Sigmoid colon (tissue), 7 donors: ENCODE data around the gene RNF144A. TPM values are rescaled to one million over a fixed set of nuclear protein-coding genes. Genes with fewer than 3 reads are reported as not detected.
"Not testable (repeated sequence)": the region's sequence is repeated elsewhere in the genome, so short reads cannot be mapped to it uniquely, and the experiment has no call there.

Experiments used
- DNase-seq: peaks from one replicate; pipeline ENCODE4 v3.0.0-alpha.2; 2019
- H3K27ac ChIP-seq, 4 donors: fragments of 200-600 bp; sonication (generic); one replicate each; pipeline ENCODE4 v1.5.1; 2016 to 2019; ENCODE audit warnings: mild to moderate bottlenecking in 1 of 4
- H3K27me3 ChIP-seq, 3 donors: fragments of 200-600 bp; sonication (generic); one replicate each; pipeline ENCODE4 v1.5.1; 2019; ENCODE audit warnings: mild to moderate bottlenecking in 1 of 3
- H3K36me3 ChIP-seq, 4 donors: fragments of 200-600 bp; sonication (generic); one replicate each; pipeline ENCODE4 v1.5.1; 2016 to 2019
- H3K4me1 ChIP-seq, 4 donors: fragments of 200-600 bp; sonication (generic); one replicate each; pipeline ENCODE4 v1.5.1; 2017 to 2019
- H3K4me3 ChIP-seq, 4 donors: fragments of 200-600 bp; sonication (generic); one replicate each; pipeline ENCODE4 v1.5.1; 2017 to 2019; ENCODE audit warnings: mild to moderate bottlenecking in 2 of 4, moderate library complexity in 1 of 4
- H3K9me3 ChIP-seq, 4 donors: fragments of 200-600 bp in 3 of 4; sonication (generic) in 3 of 4; one replicate each; pipeline versions ENCODE4 v1.5.1 to v1.6.1; 2013 to 2019
- EP300 ChIP-seq, 4 donors: sonication (generic); formaldehyde crosslinking; IDR thresholded peaks; one replicate each; pipeline ENCODE4 v1.6.1; 2017; ENCODE audit warnings: antibody characterized with exemption in 4 of 4
- POLR2A ChIP-seq, 2 donors: fragments of 450-650 bp; IDR thresholded peaks; one replicate each; pipeline ENCODE4 v1.6.1; 2016; ENCODE audit warnings: antibody characterized with exemption in 2 of 2, mild to moderate bottlenecking in 2 of 2, moderate library complexity in 2 of 2
- POLR2AphosphoS5 ChIP-seq, 4 donors: sonication (generic); formaldehyde crosslinking; IDR thresholded peaks; one replicate each; pipeline ENCODE4 v1.6.1; 2017; ENCODE audit warnings: antibody characterized with exemption in 4 of 4
- WGBS, 2 donors: extraction: QIAGEN DNeasy Blood & Tissue Kit; methylation state at CpG; one replicate each; pipeline ENCODE4 v1.1.7; 2013; 5-methylcytosine and 5-hydroxymethylcytosine counted together
- intact Hi-C: fragments of 100-400 bp; cut with DNase I; formaldehyde crosslinking; loops from one replicate; pipeline ENCODE4 v1.15.1; 2023
- polyA plus RNA-seq, 3 donors: library from polyadenylated mRNA; stranded (reverse); fragments of 200-250 nt; gene quantifications; one replicate each; pipeline ENCODE4 v1.2.3, GENCODE V29; 2013
- total RNA-seq, 4 donors: library from RNA; depleted of rRNA; stranded (reverse); fragments of >200 nt; gene quantifications; one replicate each; pipeline ENCODE4 v1.1.0, GENCODE V29; 2016
- TF ChIP-seq, protein P1 (sequence below), 4 experiments: fragments of 450-650 bp in 3 of 4; fragments of 200-600 bp in 1 of 4; IDR thresholded peaks; one replicate each; pipeline ENCODE4 v1.5.1; 2016 to 2019; ENCODE audit warnings: antibody characterized with exemption in 4 of 4, mild to moderate bottlenecking in 3 of 4, moderate library complexity in 2 of 4
- donor health status: healthy with polysubstance abuse.
- donor health status: Bipolar disorder and iron deficiency.
- donor health status: healthy.

The RNF144A gene
- total and polyA plus RNA-seq, 7 donors = 4.8 to 14.2 (median 12.1) TPM

DNA sequence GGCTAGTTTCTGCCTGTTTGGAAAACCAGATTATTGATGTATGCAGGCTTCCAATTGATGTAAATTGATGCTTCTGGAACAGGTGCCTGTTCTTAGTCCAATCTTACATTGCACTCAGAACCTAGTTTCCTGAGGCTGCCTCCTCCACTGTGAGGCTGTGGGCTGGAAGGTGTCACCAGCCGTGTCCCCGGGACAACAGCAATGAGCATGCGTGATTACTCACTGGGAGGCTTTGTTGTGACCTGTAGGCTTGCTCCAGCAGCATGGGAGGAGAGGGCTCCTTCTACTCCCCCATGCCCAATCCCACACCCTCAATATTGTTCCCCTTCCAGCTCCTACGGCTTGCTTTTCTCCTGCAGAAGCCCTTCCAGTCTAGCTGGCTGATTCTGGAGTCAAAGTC lies 28.5 kb upstream of the RNF144A start:
- Histone ChIP-seq H3K27ac (no peak overlapping the region), H3K9me3 (no peaks in the 10 kb centered on the region), H3K36me3 (peaks cover 0 to 7% (median 0%) of the 10 kb centered on the region in 4 donors), H3K4me1 (no peaks in the 10 kb centered on the region), H3K27me3 (no peaks in the 10 kb centered on the region), H3K4me3 (no peak overlapping the region)
- intact Hi-C loops = no loop called here
- no peak for DNase-seq
- TF ChIP-seq EP300 (IDR thresholded peaks at IDR 0.05) (no peak), POLR2AphosphoS5 (IDR thresholded peaks at IDR 0.05) (no peak), POLR2A (IDR thresholded peaks at IDR 0.05) (no peak)
- TF ChIP-seq, protein P1, sequence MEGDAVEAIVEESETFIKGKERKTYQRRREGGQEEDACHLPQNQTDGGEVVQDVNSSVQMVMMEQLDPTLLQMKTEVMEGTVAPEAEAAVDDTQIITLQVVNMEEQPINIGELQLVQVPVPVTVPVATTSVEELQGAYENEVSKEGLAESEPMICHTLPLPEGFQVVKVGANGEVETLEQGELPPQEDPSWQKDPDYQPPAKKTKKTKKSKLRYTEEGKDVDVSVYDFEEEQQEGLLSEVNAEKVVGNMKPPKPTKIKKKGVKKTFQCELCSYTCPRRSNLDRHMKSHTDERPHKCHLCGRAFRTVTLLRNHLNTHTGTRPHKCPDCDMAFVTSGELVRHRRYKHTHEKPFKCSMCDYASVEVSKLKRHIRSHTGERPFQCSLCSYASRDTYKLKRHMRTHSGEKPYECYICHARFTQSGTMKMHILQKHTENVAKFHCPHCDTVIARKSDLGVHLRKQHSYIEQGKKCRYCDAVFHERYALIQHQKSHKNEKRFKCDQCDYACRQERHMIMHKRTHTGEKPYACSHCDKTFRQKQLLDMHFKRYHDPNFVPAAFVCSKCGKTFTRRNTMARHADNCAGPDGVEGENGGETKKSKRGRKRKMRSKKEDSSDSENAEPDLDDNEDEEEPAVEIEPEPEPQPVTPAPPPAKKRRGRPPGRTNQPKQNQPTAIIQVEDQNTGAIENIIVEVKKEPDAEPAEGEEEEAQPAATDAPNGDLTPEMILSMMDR (IDR thresholded peaks at IDR 0.05) = no peak
- WGBS, 2 donors = 93 to 94% methylated on average over 4 of the region's 4 CpGs

DNA sequence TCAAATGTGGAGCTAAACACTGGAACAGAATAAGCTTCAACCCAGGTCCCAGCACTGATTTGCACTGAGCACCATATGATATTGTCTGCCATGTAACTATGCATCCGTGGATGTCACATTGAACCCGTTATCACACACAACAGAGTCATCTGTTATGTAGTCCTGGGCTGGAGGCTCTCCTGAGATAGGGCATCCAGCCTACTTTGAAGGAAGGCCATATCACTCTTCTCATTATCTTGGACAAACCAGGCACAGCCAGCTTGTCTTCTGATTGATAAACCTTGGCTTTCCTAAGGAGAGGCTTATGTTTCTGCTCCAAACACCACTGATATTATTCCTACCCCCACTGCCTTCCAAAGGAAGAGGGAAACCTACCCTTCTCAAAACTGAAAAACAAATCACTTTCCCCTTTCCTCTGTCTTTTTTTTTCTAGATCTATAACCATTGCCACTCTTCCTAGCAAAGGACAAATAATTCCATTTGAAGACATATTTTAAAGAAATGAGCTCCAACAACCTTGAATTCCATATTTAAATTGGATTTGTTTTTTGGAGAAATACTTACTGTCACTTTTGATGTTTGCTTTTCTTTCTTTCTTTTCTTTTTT lies 23.2 kb upstream of the RNF144A start:
- no peak overlapping the region for H3K27ac ChIP-seq
- H3K4me1 ChIP-seq = peaks cover 0 to 3% (median 0%) of the 10 kb centered on the region in 4 donors
- intact Hi-C loops = no loop called here
- H3K36me3 ChIP-seq = peaks cover 0 to 20% (median 0%) of the 10 kb centered on the region in 4 donors
- no peaks in the 10 kb centered on the region for H3K27me3 ChIP-seq
- no peak for DNase-seq
- no peaks in the 10 kb centered on the region for H3K9me3 ChIP-seq
- no peak overlapping the region for H3K4me3 ChIP-seq
- WGBS, 2 donors = 90 to 93% methylated on average over 2 of the region's 2 CpGs
- TF ChIP-seq, protein P1 (IDR thresholded peaks at IDR 0.05) = no peak
- TF ChIP-seq POLR2A (IDR thresholded peaks at IDR 0.05) = no peak
- TF ChIP-seq EP300 (IDR thresholded peaks at IDR 0.05) = no peak
- TF ChIP-seq POLR2AphosphoS5 (IDR thresholded peaks at IDR 0.05) = no peak

DNA sequence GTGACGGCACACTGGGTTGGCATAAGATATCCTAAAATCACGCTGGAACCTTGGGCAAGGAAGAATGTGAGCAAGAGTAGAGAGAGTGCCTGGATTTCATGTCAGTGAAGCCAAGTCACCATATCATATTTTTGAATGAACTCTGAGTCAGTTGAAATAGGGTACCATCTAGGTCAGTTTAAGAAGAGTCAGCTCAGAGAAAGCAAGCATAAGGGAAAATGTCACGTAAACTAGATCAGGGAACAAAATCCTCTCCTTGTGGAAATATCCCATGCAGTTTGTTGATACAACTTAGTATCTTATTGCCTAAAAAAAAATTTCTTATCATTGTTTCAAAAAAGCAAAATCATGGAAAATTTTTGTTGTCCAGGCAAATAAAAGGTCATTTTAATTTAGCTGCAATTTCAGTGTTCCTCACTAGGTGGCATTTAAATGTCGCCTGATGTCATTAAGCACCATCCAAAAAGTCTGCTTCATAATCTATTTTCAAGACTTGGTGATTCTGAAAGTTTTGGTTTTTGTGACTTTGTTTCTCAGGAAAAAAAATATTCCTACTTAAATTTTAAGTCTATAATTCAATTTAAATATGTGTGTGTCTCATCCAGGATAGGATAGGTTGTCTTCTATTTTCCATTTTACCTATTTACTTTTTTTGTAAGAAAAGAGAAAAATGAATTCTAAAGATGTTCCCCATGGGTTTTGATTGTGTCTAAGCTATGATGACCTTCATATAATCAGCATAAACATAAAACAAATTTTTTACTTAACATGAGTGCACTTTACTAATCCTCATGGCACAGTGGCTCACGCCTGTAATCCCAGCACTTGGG lies 20.1 kb upstream of the RNF144A start:
- TF ChIP-seq, protein P1 (IDR thresholded peaks at IDR 0.05) = peak; percentile 36 to 62 (median 54)
- TF ChIP-seq EP300 (IDR thresholded peaks at IDR 0.05) = no peak
- no peaks in the 10 kb centered on the region for H3K27me3 ChIP-seq
- H3K4me3 ChIP-seq = no peak overlapping the region
- no peak for DNase-seq
- peaks cover 0 to 3% (median 0%) of the 10 kb centered on the region in 4 donors for H3K4me1 ChIP-seq
- 71 to 79% methylated on average over 5 of the region's 5 CpGs for WGBS, 2 donors
- H3K27ac ChIP-seq = no peak overlapping the region
- intact Hi-C loops = loop anchor here (2.0 kb wide), 1 partner anchor 148 kb away; no protein-coding TSS in a partner anchor
- peaks cover 0 to 20% (median 0%) of the 10 kb centered on the region in 4 donors for H3K36me3 ChIP-seq
- H3K9me3 ChIP-seq = no peaks in the 10 kb centered on the region

DNA sequence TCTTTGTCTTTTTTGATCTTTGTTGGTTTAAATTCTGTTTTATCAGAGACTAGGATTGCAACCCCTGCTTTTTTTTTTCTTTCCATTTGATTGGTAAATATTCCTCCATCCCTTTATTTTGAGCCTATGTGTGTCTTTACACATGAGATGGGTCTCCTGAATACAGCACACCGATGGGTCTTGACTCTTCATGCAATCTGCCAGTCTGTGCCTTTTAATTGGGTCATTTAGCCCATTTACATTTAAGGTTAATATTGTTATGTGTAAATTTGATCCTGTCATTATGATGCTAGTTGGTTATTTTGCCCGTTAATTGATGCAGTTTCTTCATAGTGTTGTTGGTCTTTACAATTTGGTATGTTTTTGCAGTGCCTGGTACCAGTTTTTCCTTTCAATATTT lies 14.6 kb upstream of the RNF144A start:
- DNase-seq, H3K27ac ChIP-seq, H3K4me3 ChIP-seq, H3K36me3 ChIP-seq, intact Hi-C loops, H3K4me1 ChIP-seq, H3K9me3 ChIP-seq, H3K27me3 ChIP-seq: not testable (repeated sequence)
- 93 to 96% methylated on average over 2 of the region's 2 CpGs for WGBS, 2 donors

DNA sequence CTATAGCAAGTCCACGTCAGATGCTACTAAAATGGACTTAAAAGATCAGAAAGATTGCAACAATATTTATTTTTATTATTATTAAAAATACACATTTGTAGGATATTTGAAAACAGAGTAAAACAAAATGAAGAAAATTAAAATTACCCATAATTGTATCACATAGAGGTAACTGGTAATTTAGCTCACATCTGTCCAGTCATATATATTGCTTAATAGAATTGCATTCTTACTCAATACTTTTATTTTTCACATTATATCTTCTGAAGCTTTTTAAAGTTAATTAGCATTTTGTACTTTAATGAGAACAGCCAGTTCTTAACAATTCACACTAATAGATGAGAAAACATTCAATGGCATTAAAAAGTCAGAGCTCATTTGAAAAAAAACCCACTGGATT lies 11.5 kb upstream of the RNF144A start:
- no peak for DNase-seq
- Histone ChIP-seq H3K27ac (no peak overlapping the region), H3K9me3 (no peaks in the 10 kb centered on the region), H3K36me3 (no peaks in the 10 kb centered on the region), H3K4me1 (no peaks in the 10 kb centered on the region), H3K4me3 (no peak overlapping the region), H3K27me3 (no peaks in the 10 kb centered on the region)
- TF ChIP-seq EP300 (IDR thresholded peaks at IDR 0.05) (no peak), POLR2A (IDR thresholded peaks at IDR 0.05) (no peak), POLR2AphosphoS5 (IDR thresholded peaks at IDR 0.05) (no peak)
- TF ChIP-seq, protein P1 (IDR thresholded peaks at IDR 0.05) = no peak
- 96 to 99% methylated on average over 1 of the region's 1 CpG for WGBS, 2 donors
- intact Hi-C loops = no loop called here
